SJCRH30 (cell line): ENCODE measurements around the gene CD99. TPM values are rescaled to one million over a fixed set of nuclear protein-coding genes. Genes with fewer than 3 reads are reported as not detected.

Experiments
- DNase-seq, 2 experiments: peaks; one replicate each; pipeline ENCODE4 v3.0.0-alpha.2; 2015 to 2020
- H3K27ac ChIP-seq: fragments of 250-450 bp; sonication (Bioruptor Pico); 2 replicates; pipeline ENCODE4 v1.5.1; 2020; ENCODE audit warnings: mild to moderate bottlenecking, moderate library complexity
- H3K27me3 ChIP-seq: fragments of 250-450 bp; sonication (Bioruptor Pico); 2 replicates; pipeline ENCODE4 v1.5.1; 2020; ENCODE audit warnings: mild to moderate bottlenecking, moderate library complexity
- H3K36me3 ChIP-seq: fragments of 250-450 bp; sonication (Bioruptor Pico); 2 replicates; pipeline ENCODE4 v1.5.1; 2020; ENCODE audit warnings: mild to moderate bottlenecking, moderate library complexity
- H3K4me1 ChIP-seq: fragments of 250-450 bp; sonication (Bioruptor Pico); 2 replicates; pipeline ENCODE4 v1.5.1; 2020; ENCODE audit warnings: mild to moderate bottlenecking, moderate library complexity
- H3K4me3 ChIP-seq: fragments of 250-450 bp; sonication (Bioruptor Pico); 2 replicates; pipeline ENCODE4 v1.5.1; 2020; ENCODE audit warnings: mild to moderate bottlenecking, moderate library complexity
- H3K9me3 ChIP-seq: fragments of 250-450 bp; sonication (Bioruptor Pico); replicated peaks from 2 replicates; pipeline ENCODE4 v1.5.1; 2020; ENCODE audit warnings: mild to moderate bottlenecking, moderate library complexity
- total RNA-seq: library from RNA; depleted of rRNA; stranded (reverse); fragments of >200 nt; shearing (Covaris generic); gene quantifications from 2 replicates; pipeline ENCODE4 v1.2.3, GENCODE V29; 2014; rRNA removed

CD99 gene, protein sequence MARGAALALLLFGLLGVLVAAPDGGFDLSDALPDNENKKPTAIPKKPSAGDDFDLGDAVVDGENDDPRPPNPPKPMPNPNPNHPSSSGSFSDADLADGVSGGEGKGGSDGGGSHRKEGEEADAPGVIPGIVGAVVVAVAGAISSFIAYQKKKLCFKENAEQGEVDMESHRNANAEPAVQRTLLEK
- 156 and 166 TPM in 2 replicates for total RNA-seq

DNA sequence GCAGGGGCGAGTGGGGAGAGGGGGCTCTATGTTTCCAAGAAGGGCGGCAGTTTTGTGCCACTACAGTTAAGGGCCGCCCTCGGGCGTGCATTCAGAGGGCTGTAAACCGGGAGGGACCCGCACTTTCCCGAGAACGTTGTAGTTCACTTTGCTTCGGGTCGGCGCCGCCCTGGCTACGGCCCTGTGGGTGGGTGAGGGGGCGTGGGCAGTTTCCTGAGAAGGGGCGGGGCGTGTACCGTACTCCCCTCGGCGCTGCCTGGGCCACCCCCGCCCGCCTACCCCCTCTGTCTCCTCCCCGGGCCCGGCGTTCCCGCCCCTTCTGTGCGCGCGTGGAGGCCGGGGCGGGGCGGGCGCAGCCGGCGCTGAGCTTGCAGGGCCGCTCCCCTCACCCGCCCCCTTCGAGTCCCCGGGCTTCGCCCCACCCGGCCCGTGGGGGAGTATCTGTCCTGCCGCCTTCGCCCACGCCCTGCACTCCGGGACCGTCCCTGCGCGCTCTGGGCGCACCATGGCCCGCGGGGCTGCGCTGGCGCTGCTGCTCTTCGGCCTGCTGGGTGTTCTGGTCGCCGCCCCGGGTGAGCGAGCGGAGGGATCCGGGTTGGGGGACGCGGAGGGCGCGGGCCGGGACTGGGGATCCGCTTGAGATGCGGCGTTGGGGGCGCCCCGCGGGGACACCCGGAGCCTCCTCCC is at the start of gene CD99:
CD99 (plus strand) TSS at position 440 of the 687 bp plus-strand sequence; CDS start at position 506, 66 bp downstream.
- peak within 1 kb of the TSS; percentile 47 for H3K27ac ChIP-seq
- H3K4me3 ChIP-seq: peak within 1 kb of the TSS; percentile 91
- peaks cover 4% of the 10 kb centered on the region; the same call in 1 of the 2 replicates for H3K36me3 ChIP-seq
- DNase-seq: peak; percentile 91 to 92
- H3K27me3 ChIP-seq: no peaks in the 10 kb centered on the region
- peaks cover 5% of the 10 kb centered on the region; the same call in 1 of the 2 replicates for H3K4me1 ChIP-seq
- no peaks in the 10 kb centered on the region for H3K9me3 ChIP-seq

DNA sequence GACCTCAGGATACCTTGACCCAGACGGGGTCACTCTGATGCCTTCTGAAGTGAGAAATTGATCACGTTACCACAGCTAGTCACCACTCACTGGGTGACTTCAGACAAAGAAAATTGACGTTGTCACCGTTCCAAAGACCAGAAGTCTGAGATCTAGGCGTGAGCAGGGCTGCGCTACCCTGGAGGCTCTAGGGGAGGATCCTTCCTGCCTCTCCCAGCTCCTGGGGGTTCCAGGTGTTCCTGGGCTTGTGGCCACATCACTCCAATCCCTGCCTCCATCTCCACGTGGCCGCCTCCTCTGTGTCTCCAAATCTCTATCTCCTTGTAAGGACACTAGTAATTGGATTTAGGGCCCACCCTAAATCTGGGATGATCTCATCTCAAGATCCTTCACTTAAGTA is 48.9 kb upstream of the CD99 start:
- Histone ChIP-seq H3K4me3 (no peak overlapping the region), H3K9me3 (no peaks in the 10 kb centered on the region), H3K4me1 (no peaks in the 10 kb centered on the region), H3K27me3 (no peaks in the 10 kb centered on the region), H3K36me3 (no peaks in the 10 kb centered on the region), H3K27ac (no peak overlapping the region)
- DNase-seq: no peak

DNA sequence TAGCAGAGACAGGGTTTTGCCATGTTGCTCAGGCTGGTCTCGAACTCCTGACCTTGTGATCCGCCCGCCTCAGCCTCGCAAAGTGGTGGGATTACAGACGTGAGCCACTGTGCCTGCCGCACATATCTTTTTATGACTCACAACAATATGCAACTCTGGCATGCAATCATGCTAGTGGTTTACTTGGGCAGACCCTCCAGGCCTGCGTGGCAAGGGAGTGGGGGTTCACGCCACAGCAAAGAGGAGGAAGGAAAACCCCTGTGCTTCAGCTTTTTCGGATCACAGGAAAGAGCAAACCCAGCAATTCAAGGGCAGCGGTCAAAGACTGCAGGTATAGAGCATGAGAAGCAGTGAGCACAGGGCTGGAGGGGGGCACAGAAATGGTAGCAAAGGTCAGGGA is 48.3 kb upstream of the CD99 start:
- H3K4me1 ChIP-seq: no peaks in the 10 kb centered on the region
- H3K27me3 ChIP-seq: no peaks in the 10 kb centered on the region
- no peaks in the 10 kb centered on the region for H3K9me3 ChIP-seq
- no peak overlapping the region for H3K4me3 ChIP-seq
- H3K27ac ChIP-seq: no peak overlapping the region
- DNase-seq: no peak
- no peaks in the 10 kb centered on the region for H3K36me3 ChIP-seq

DNA sequence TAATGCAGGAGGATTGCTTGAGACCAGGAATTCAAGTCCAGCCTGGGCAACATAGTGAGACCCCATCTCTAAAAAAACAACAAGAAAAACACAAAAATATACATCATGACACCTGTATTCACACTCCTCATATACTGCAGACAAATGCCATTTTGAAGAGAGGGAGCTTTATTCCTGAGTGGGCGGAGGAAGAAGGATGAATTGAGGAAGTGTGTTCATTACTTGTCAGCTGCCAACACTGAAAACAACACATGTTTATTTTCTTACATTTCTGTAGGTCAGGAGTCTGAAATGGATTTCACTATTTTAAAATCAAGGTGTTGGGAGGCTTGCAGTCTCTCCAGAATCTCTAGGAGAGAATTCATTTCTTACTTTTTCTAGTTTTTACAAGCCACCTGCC is 47.2 kb upstream of the CD99 start:
- DNase-seq: no peak
- Histone ChIP-seq H3K4me3 (no peak overlapping the region), H3K27ac (no peak overlapping the region)

DNA sequence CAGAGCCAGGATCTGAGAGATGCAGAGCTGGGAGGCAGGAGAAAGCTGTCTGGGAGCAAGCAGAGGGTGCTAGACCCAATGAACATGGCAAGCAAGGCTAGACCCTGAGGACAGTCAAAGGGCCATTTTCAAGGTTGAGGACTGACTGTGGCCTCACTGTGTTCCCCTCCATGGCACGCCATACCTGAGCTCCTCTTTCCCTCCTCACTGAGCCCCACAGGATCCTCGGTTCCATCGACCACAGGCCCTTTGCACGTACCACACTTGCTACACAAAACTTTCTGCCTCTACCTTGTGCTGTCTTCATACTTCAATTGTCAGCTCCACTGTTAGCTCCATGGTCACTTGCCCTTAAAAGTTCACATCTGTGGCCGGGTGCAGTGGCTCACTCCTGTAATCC is 45.5 kb upstream of the CD99 start:
- DNase-seq: no peak
- Histone ChIP-seq H3K36me3 (no peaks in the 10 kb centered on the region), H3K4me3 (no peak overlapping the region), H3K4me1 (no peaks in the 10 kb centered on the region), H3K9me3 (no peaks in the 10 kb centered on the region), H3K27me3 (no peaks in the 10 kb centered on the region), H3K27ac (no peak overlapping the region)

More for the DNA sequence above, 47.2 kb upstream of the CD99 start:
- H3K36me3 ChIP-seq: no peaks in the 10 kb centered on the region
- H3K4me1 ChIP-seq: no peaks in the 10 kb centered on the region
- H3K9me3 ChIP-seq: no peaks in the 10 kb centered on the region
- H3K27me3 ChIP-seq: no peaks in the 10 kb centered on the region

DNA sequence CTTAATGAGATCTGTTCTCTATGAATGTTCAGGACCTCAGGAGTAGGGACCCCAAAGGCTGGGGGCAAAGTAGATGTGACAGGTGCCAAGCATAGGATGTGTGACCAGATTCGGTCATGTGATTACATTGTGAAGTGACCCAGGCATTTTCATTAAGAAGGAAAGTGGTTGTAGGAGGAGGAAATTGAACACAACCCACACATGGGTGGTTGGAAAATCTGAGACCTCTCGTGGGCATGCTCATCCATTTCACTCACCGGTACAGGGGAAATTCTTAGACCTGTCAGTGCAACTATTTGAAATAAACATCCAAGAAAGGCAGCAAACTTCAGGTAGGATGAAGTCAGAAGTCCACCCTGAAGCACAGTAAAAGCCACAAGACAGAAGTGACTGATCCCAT is 43.5 kb upstream of the CD99 start:
- no peak for DNase-seq
- H3K4me3 ChIP-seq: no peak overlapping the region
- H3K36me3 ChIP-seq: no peaks in the 10 kb centered on the region
- H3K4me1 ChIP-seq: no peaks in the 10 kb centered on the region
- no peak overlapping the region for H3K27ac ChIP-seq
- no peaks in the 10 kb centered on the region for H3K27me3 ChIP-seq
- no peaks in the 10 kb centered on the region for H3K9me3 ChIP-seq

DNA sequence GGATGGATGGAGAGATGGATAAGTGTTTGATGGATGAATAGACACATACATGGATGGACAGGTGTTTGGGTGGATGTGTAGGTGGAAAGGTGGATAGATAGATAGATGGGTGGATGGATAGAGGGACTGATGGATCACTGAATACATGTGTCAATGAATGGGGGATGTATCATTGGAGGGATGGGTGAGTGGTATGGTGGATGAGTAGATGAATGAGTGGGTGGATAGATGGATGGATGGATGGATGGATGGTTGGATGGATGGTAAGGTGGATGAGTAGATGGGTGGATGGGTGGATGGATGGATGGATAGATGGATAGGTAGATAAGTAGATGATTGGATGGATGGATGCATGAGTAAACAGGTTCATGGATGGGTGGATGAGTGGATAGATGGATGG is 41.1 kb upstream of the CD99 start:
- no peaks in the 10 kb centered on the region for H3K9me3 ChIP-seq
- no peaks in the 10 kb centered on the region for H3K27me3 ChIP-seq
- H3K4me3 ChIP-seq: no peak overlapping the region
- H3K27ac ChIP-seq: no peak overlapping the region
- H3K36me3 ChIP-seq: no peaks in the 10 kb centered on the region
- no peaks in the 10 kb centered on the region for H3K4me1 ChIP-seq
- no peak for DNase-seq

DNA sequence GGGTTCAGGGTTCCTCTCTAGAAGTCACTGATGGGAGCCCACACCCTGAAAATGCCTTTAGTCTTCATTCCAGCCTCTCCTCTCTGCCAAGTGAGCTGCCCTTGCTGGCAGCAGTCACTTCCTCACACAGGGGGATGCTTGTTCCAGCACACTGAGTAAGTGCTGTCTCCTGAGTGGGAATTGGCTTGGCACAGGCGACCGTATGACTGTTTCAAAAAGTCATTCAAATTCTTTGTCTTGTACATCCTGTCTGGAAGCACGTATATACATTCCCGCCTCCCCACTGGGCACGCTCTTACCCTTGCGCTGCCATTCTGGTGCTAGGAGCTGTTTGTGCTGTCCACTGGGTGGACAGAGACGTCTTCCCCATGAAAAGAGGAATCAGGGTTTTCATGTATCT is 40.2 kb upstream of the CD99 start:
- Histone ChIP-seq H3K9me3 (no peaks in the 10 kb centered on the region), H3K4me1 (no peaks in the 10 kb centered on the region), H3K27me3 (no peaks in the 10 kb centered on the region), H3K4me3 (no peak overlapping the region), H3K36me3 (no peaks in the 10 kb centered on the region), H3K27ac (no peak overlapping the region)
- DNase-seq: no peak

DNA sequence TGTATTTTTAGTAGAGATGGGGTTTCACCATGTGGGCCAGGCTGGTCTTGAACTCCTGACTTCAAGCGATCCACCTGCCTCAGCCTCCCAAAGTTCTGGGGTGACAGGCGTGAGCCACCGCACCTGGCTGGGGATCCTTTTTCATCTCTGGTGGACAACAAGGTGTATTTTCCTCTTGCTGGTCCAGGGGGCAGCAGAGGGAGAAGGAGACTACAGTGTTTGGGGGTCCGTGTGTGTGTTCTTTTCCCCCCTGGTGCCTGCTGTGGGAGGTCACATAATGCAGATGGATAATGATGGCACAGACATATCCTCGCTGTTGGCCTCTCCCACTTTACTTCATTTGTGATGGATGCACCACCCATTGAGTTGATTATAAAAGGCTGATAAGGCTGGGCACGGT is 39.0 kb upstream of the CD99 start:
- DNase-seq: no peak
- Histone ChIP-seq H3K27me3 (no peaks in the 10 kb centered on the region), H3K9me3 (no peaks in the 10 kb centered on the region), H3K4me1 (no peaks in the 10 kb centered on the region), H3K27ac (no peak overlapping the region), H3K4me3 (no peak overlapping the region), H3K36me3 (no peaks in the 10 kb centered on the region)

DNA sequence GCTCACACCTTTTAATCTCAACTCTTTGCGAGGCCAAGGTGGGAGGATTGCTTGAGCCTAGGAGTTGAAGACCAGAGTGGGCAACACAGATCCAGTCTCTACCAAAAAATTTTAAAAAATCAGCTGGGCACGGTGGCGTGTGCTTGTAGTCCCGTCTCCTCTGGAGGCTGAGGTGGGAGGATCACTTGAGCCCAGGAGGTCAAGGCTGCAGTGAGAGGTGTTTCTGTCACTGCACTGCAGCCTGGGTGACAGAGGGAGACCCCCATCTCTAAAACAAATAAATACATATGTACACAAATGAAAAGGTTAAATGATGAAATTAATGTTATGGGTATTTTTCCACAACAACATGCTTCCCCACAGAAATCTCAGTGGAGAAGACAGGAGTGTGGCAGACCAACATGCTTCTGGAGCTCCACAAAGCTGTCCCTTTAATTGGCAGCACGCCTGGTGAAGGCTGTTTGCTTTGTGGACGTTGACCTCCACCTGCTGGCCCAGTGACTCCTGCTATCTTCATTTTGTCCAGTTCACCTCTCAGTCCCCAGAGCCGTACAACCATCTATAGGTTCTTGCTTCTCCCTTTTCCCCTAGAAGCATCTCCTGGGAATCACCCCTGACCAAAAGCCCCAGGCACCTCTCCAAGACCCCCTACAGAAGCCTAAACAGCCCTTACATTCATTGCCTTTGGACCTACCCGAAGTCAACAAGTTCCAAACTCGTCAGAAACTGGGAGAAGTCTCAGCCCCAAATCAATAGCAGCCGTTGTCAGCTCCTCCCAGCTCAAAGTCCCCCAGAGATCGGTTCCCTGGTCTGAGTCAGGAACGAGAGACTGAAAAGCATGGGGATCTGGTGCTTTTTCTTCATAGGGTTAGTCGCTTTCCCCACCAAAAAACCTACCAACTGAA is 36.4 kb upstream of the CD99 start:
- no peak for DNase-seq

DNA sequence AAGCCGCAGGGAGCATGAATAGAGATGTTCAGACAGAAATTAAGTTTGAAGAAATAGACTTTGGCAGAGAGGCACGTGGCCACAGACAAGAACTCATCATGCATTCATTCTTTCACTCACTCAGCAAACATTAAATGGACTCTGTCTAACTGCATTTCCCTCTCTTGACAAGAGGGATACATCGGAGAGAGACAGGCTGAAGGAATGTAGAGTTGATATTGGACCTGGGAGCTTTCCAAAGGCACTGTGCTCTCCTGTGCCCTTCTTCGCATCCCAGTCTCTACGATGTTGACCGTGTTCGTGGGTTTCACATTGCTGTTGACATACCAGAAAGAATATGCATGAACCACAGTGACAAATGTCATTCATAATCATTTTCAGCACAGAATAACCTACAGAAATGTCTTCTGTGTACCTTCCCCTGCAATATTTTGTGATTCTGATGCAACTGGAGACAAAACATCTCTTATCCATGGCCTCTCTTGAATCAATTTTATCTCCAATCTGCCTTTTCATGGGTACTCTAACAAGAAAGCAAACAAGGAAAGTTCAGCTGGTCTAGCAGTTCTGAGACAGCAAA is 34.7 kb upstream of the CD99 start:
- Histone ChIP-seq H3K9me3 (no peaks in the 10 kb centered on the region), H3K36me3 (no peaks in the 10 kb centered on the region), H3K4me1 (no peaks in the 10 kb centered on the region), H3K4me3 (no peak overlapping the region), H3K27me3 (no peaks in the 10 kb centered on the region), H3K27ac (no peak overlapping the region)
- no peak for DNase-seq

More for the DNA sequence above, 36.4 kb upstream of the CD99 start:
- no peaks in the 10 kb centered on the region for H3K9me3 ChIP-seq
- no peaks in the 10 kb centered on the region for H3K4me1 ChIP-seq
- no peaks in the 10 kb centered on the region for H3K27me3 ChIP-seq
- H3K27ac ChIP-seq: no peak overlapping the region
- H3K36me3 ChIP-seq: no peaks in the 10 kb centered on the region
- H3K4me3 ChIP-seq: no peak overlapping the region

DNA sequence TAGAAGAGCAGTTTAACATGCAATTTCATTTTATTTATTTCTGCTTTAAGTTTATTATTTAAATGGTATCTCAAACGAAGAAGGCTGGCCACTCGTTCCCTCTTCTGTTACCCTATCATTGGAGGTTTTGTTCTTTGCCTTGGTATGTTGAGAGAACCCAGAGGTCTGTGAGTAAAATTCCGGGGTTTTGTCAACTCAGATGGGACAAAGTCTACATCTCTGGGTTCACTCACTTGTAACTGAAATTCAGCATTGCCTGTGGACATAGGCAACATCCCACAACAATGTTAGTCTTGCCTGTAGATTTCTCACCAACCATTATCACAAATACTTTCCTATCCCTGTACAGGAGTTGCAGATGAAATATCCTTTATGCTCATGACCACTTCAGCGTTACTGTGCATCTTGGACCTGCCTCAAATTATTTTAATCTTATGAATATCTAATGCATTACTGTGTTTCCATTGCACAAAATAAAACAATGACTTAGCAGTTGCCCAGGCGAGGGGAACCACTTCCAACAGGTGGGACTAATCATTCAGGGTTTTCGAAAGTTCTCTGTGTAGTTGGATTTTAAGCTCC is 33.5 kb upstream of the CD99 start:
- Histone ChIP-seq H3K27me3 (no peaks in the 10 kb centered on the region), H3K4me1 (no peaks in the 10 kb centered on the region), H3K27ac (no peak overlapping the region), H3K9me3 (no peaks in the 10 kb centered on the region), H3K4me3 (no peak overlapping the region), H3K36me3 (no peaks in the 10 kb centered on the region)
- no peak for DNase-seq

DNA sequence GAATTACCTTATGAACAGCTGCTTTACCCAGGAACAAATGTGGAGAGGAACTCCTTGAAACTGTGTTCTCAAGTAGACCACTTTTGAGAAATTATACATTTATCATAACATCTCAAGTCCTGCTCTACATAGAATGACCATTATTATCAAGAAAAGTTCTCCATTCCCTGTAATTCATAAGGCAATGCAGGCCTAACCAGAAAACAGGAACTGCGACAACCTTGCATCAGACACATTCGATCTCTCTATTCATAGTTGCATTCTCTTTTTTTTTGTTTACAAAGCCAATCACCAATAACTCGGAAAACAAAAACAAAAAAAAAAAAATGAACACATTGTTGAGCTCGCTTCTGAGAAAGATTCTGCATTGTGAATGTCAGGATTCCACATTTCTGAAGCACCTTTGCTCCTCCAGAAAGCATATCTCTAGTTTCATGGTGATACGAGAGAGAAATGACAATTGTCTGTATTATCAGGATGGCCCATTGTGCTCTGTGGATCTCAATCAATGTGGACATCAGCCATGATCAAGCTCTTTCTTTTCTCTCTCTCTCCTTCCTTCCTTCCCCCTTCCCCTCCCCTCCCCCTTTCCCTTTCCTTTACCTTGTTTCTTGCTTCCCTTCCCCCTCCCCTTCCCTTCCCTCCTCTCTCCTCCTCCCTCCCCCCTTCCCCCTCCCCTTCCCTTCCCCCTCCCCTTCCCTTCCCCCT is 32.4 kb upstream of the CD99 start:
- no peaks in the 10 kb centered on the region for H3K36me3 ChIP-seq
- H3K4me3 ChIP-seq: no peak overlapping the region
- no peaks in the 10 kb centered on the region for H3K4me1 ChIP-seq
- H3K27me3 ChIP-seq: no peaks in the 10 kb centered on the region
- no peaks in the 10 kb centered on the region for H3K9me3 ChIP-seq
- H3K27ac ChIP-seq: no peak overlapping the region
- DNase-seq: no peak

DNA sequence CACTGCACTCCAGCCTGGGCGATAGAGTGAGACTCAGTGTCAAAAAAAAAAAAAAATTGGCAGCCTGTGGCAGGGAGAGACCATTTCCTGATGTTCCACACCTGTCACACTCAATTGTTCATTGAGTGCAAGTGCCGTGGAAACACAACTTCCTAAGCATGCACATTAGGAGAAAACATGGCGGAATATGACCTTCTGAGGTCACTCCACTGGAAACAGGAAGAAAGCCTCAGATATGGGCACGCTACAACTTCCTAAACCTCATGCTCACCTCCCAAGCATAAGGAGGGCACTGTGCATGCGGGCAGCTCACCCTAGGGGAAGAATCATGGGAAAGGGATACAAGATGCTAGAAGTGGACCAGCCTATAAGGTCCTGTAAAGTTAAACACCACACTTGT is 28.5 kb upstream of the CD99 start:
- no peak overlapping the region for H3K4me3 ChIP-seq
- H3K9me3 ChIP-seq: no peaks in the 10 kb centered on the region
- no peaks in the 10 kb centered on the region for H3K27me3 ChIP-seq
- no peak overlapping the region for H3K27ac ChIP-seq
- peak in 1 of 2 experiments; percentile 22 for DNase-seq
- H3K4me1 ChIP-seq: no peaks in the 10 kb centered on the region
- H3K36me3 ChIP-seq: no peaks in the 10 kb centered on the region
